HG03097 (cell line): ENCODE data around the gene KBTBD12.
"Not testable (repeated sequence)": the region's sequence is repeated elsewhere in the genome, so short reads cannot be mapped to it uniquely, and the experiment has no call there.

Experiments
- ATAC-seq: cut with Tn5 transposase; IDR thresholded peaks from one replicate; pipeline ENCODE4 v1.9.1; 2021; ENCODE audit not compliant: unreplicated experiment, low FRiP score

The KBTBD12 gene

GRCh38 chr3:127915115-127915936 is at the start of gene KBTBD12:
Gene KBTBD12, plus strand, starts transcription at chr3:127915232. Its CDS starts 7,830 bp downstream, at chr3:127923062.
- no peak for ATAC-seq

- no peak for ATAC-seq
Measured at GRCh38 chr3:127865941-127866340, 49.1 kb upstream of the KBTBD12 start.

- no peak for ATAC-seq
Measured at GRCh38 chr3:127867412-127867811, 47.6 kb upstream of the KBTBD12 start.

GRCh38 chr3:127867986-127868385 is 47.0 kb upstream of the KBTBD12 start:
- no peak for ATAC-seq

GRCh38 chr3:127870156-127870555 is 44.9 kb upstream of the KBTBD12 start:
- no peak for ATAC-seq

- ATAC-seq = not testable (repeated sequence)
Measured at GRCh38 chr3:127874097-127874496, 40.9 kb upstream of the KBTBD12 start.

- no peak for ATAC-seq
Measured at GRCh38 chr3:127881586-127881985, 33.4 kb upstream of the KBTBD12 start.

- ATAC-seq = no peak
Measured at GRCh38 chr3:127884041-127884440, 31.0 kb upstream of the KBTBD12 start.

- ATAC-seq = no peak
Measured at GRCh38 chr3:127886231-127886955, 28.6 kb upstream of the KBTBD12 start.

- ATAC-seq = no peak
Measured at GRCh38 chr3:127886956-127887231, 28.1 kb upstream of the KBTBD12 start.

GRCh38 chr3:127887321-127887720 is 27.7 kb upstream of the KBTBD12 start:
- ATAC-seq = no peak

- ATAC-seq = no peak
Measured at GRCh38 chr3:127888156-127888555, 26.9 kb upstream of the KBTBD12 start.

GRCh38 chr3:127888564-127889107 is 26.4 kb upstream of the KBTBD12 start:
- ATAC-seq = no peak

- ATAC-seq = no peak
Measured at GRCh38 chr3:127889461-127889863, 25.6 kb upstream of the KBTBD12 start.

- ATAC-seq = no peak
Measured at GRCh38 chr3:127889976-127890650, 24.9 kb upstream of the KBTBD12 start.

- not testable (repeated sequence) for ATAC-seq
Measured at GRCh38 chr3:127890651-127891290, 24.3 kb upstream of the KBTBD12 start.

GRCh38 chr3:127894481-127894880 is 20.6 kb upstream of the KBTBD12 start:
- ATAC-seq = no peak

GRCh38 chr3:127899200-127899599 is 15.8 kb upstream of the KBTBD12 start:
- ATAC-seq = no peak

- no peak for ATAC-seq
Measured at GRCh38 chr3:127899766-127900165, 15.3 kb upstream of the KBTBD12 start.

- ATAC-seq = no peak
Measured at GRCh38 chr3:127900536-127900935, 14.5 kb upstream of the KBTBD12 start.

GRCh38 chr3:127902486-127902885 is 12.5 kb upstream of the KBTBD12 start:
- no peak for ATAC-seq
